ENCODE measurements around the gene MGA.

The MGA gene

DNA sequence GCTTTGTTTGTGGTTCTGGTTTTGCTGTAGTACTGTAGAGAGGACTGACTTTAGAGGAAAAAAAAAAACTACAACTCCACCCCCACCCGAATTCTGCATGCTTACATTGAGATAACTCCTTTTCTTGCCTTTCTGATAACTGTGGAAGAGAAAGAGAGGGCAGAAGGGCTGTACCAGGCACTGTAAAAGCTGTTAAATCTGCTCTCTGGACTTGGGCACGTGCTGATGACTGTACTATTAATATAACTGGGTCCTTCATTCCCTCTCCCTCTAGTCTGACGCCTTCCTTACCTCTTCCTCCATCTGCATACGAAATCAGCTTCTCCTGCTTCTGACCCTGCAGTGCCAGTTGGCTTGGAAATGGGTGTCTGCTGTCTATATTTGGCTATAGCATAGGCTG lies 129.0 kb downstream of the MGA start:
- Histone ChIP-seq H3K9ac (ENCODE audit: low read depth, low read length) (no peak overlapping the region), H3K9me3 (replicated peaks; ENCODE audit: low read length) (no peaks in the 10 kb centered on the region), H3K4me3 (ENCODE audit: low read length) (no peak overlapping the region), H3K36me3 (ENCODE audit: insufficient read depth, low read length) (no peaks in the 10 kb centered on the region), H3K4me1 (ENCODE audit: control insufficient read depth, insufficient read depth, low read length) (peaks cover 32% of the 10 kb centered on the region), H3K4me2 (ENCODE audit: low read length) (no peak overlapping the region), H3K27me3 (ENCODE audit: control insufficient read depth, insufficient read depth, low read length) (no peaks in the 10 kb centered on the region)

DNA sequence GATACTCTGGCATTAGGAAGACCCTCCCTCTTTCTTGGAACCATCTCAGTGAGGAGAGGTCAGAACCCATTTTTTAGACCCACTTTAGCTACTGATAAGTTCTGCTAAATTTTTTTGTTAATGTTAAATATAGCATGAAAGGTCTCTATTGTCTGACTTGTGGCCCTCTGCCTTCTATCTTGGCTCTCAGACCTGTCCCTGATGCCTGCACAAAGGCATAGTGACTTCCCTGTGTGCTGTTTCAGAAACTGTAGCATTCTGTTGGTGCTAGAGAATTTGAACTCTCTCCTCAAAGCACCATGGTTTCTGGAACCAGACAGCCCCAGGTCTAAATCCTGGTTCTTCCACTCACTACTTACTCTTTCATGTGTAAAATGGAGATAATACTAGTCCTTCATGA lies 129.5 kb downstream of the MGA start:
- H3K4me2 ChIP-seq (ENCODE audit: low read length), result no peak overlapping the region
- H3K9me3 ChIP-seq (replicated peaks; ENCODE audit: low read length), result no peaks in the 10 kb centered on the region
- H3K4me1 ChIP-seq (ENCODE audit: control insufficient read depth, insufficient read depth, low read length), result peaks cover 32% of the 10 kb centered on the region
- no peaks in the 10 kb centered on the region for H3K27me3 ChIP-seq (ENCODE audit: control insufficient read depth, insufficient read depth, low read length)
- H3K36me3 ChIP-seq (ENCODE audit: insufficient read depth, low read length), result no peaks in the 10 kb centered on the region
- no peak overlapping the region for H3K4me3 ChIP-seq (ENCODE audit: low read length)
- H3K9ac ChIP-seq (ENCODE audit: low read depth, low read length), result no peak overlapping the region

DNA sequence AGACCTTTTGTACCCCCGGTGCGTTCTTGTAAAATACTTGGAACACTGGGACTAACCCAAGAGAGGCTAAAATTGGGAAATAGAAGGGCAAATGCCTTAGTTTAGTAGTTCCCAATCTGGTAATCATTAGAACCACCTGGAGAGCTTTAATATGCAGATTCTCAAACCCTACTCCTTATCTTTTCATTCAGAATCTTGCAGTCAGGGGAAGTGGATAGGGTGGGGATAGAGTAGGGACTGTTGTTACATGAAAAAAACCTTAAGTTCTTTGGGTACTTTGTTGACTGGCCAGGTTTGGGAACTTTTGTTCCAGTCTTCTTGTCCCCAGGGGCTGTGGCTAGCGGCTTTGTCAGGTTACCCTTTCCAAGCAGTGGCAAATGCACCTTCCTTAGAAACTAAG lies 130.0 kb downstream of the MGA start:
- no peak overlapping the region for H3K4me3 ChIP-seq (ENCODE audit: low read length)

DNA sequence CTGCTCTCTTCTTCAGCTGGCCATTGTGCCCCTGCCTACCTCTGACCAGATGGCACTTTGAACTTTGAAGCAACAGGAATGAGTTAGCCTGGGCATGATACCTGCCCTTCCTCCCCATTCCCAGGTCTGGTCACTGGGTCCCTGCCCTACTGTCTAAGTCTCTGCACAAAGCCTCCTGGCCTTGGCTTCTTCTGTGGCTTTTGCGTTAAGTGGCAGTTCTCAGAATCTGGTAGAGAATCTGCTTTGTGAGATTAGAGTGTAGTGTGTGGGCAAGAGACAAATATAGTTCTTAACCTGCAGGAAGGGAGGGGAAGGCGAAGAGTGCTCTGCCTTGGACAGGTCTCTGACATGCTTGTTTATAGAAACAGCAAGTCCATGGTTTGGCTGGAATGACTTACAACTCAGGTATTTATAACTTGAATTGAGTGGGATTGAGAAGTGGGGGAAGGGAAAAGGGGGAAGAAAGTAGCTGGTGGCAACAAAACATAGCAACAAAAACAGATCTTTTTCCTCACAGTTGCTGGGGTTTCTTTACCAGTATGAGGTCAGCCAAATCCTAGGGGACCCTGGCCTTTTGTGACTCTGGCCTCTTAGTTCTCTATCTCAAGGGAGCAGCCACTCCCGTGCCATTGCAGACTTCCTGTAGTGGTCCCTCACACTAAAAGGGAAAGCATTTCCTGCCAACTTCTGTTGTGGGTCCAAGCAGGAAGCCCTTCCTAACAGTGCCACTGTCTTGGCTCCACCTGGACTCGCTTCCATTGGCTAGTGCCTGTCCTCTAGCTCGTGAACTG lies 130.7 kb downstream of the MGA start:
- no peaks in the 10 kb centered on the region for H3K9me3 ChIP-seq (replicated peaks; ENCODE audit: low read length)
- peak overlapping the region; percentile 72 for H3K4me2 ChIP-seq (ENCODE audit: low read length)
- peaks cover 35% of the 10 kb centered on the region for H3K4me1 ChIP-seq (ENCODE audit: control insufficient read depth, insufficient read depth, low read length)
- peak overlapping the region; percentile 43 for H3K9ac ChIP-seq (ENCODE audit: low read depth, low read length)
- peak overlapping the region; percentile 53 for H3K4me3 ChIP-seq (ENCODE audit: low read length)
- H3K36me3 ChIP-seq (ENCODE audit: insufficient read depth, low read length), result no peaks in the 10 kb centered on the region
- H3K27me3 ChIP-seq (ENCODE audit: control insufficient read depth, insufficient read depth, low read length), result no peaks in the 10 kb centered on the region

More for the DNA sequence above, 130.0 kb downstream of the MGA start:
- H3K36me3 ChIP-seq (ENCODE audit: insufficient read depth, low read length), result no peaks in the 10 kb centered on the region
- no peaks in the 10 kb centered on the region for H3K9me3 ChIP-seq (replicated peaks; ENCODE audit: low read length)
- peaks cover 32% of the 10 kb centered on the region for H3K4me1 ChIP-seq (ENCODE audit: control insufficient read depth, insufficient read depth, low read length)
- no peaks in the 10 kb centered on the region for H3K27me3 ChIP-seq (ENCODE audit: control insufficient read depth, insufficient read depth, low read length)
- H3K4me2 ChIP-seq (ENCODE audit: low read length), result peak overlapping the region; percentile 72
- no peak overlapping the region for H3K9ac ChIP-seq (ENCODE audit: low read depth, low read length)

DNA sequence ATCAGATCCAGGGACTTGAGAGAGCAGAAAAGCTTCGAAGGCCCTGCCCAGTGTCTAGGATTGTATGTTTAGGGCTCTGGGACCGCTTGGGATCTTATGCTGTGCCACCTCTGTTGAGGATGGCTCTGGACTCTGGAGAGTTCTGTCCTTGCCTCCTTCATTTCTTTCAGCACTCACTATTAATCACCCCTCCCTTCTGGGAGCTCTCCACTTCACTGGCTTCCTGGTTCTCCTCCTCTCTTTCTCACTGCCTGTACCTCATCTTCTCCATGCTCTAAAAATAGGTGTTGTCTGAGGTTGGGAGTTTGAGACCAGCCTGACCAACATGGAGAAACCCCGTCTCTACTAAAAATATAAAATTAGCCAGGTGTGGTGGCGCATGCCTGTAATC lies 131.3 kb downstream of the MGA start:
- peak overlapping the region; percentile 43 for H3K9ac ChIP-seq (ENCODE audit: low read depth, low read length)
- peak overlapping the region; percentile 53 for H3K4me3 ChIP-seq (ENCODE audit: low read length)
- H3K27me3 ChIP-seq (ENCODE audit: control insufficient read depth, insufficient read depth, low read length), result no peaks in the 10 kb centered on the region
- H3K36me3 ChIP-seq (ENCODE audit: insufficient read depth, low read length), result no peaks in the 10 kb centered on the region
- H3K4me1 ChIP-seq (ENCODE audit: control insufficient read depth, insufficient read depth, low read length), result peaks cover 41% of the 10 kb centered on the region
- H3K9me3 ChIP-seq (replicated peaks; ENCODE audit: low read length), result no peaks in the 10 kb centered on the region
- H3K4me2 ChIP-seq (ENCODE audit: low read length), result peak overlapping the region; percentile 72

DNA sequence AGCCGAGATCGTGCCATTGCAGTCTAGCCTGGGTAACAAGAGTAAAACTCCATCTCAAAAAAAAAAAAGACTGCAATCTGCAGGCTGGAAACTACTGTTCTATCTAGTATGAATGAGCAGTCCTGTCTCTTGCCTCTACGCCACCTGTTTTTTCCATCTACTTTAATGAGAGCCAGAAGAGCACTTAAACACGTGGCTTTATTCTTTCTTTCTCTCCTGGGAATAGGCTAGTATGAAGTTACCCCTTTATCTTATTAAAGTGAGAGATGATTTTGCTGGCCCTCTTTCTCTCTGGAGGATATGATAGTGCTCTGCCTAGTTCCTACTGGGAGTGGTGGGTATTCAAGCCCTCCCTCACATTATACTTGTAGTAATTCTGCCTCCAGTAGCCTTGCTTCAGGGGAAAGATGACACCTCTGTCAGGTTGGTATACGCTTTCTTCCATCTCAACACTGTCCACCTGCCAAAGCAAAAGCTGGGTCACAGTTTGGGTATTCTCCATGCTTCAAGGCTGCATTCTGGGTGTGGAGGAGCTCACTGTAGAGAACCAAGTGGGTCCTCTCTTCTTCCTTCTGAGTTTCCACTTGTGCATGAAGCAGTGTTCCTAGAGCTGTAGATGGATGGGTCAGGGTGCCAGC lies 131.9 kb downstream of the MGA start:
- H3K4me3 ChIP-seq (ENCODE audit: low read length), result no peak overlapping the region
- no peaks in the 10 kb centered on the region for H3K27me3 ChIP-seq (ENCODE audit: control insufficient read depth, insufficient read depth, low read length)
- H3K9me3 ChIP-seq (replicated peaks; ENCODE audit: low read length), result no peaks in the 10 kb centered on the region
- no peak overlapping the region for H3K9ac ChIP-seq (ENCODE audit: low read depth, low read length)
- H3K36me3 ChIP-seq (ENCODE audit: insufficient read depth, low read length), result no peaks in the 10 kb centered on the region
- H3K4me1 ChIP-seq (ENCODE audit: control insufficient read depth, insufficient read depth, low read length), result peaks cover 47% of the 10 kb centered on the region
- H3K4me2 ChIP-seq (ENCODE audit: low read length), result no peak overlapping the region

DNA sequence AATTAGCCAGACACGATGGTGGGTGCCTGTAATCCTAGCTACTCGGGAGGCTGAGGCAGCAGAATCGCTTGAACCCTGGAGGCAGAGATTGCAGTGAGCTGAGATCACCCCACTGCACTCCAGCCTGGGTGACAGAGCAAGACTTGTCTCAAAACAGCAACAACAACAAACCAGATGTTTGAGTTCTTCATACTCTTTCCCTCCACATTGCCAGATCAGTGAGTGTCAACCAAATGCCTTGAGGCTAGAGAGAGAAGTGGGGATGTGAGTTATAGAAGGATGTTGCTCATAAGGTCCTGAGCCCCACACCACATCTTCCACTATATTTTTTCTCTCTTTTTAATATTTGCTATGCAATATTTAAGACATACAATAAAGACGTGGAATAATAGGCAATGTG lies 133.9 kb downstream of the MGA start:
- no peaks in the 10 kb centered on the region for H3K27me3 ChIP-seq (ENCODE audit: control insufficient read depth, insufficient read depth, low read length)
- H3K4me1 ChIP-seq (ENCODE audit: control insufficient read depth, insufficient read depth, low read length), result peaks cover 55% of the 10 kb centered on the region
- no peaks in the 10 kb centered on the region for H3K9me3 ChIP-seq (replicated peaks; ENCODE audit: low read length)
- H3K4me2 ChIP-seq (ENCODE audit: low read length), result no peak overlapping the region
- H3K9ac ChIP-seq (ENCODE audit: low read depth, low read length), result no peak overlapping the region
- H3K36me3 ChIP-seq (ENCODE audit: insufficient read depth, low read length), result no peaks in the 10 kb centered on the region
- no peak overlapping the region for H3K4me3 ChIP-seq (ENCODE audit: low read length)

DNA sequence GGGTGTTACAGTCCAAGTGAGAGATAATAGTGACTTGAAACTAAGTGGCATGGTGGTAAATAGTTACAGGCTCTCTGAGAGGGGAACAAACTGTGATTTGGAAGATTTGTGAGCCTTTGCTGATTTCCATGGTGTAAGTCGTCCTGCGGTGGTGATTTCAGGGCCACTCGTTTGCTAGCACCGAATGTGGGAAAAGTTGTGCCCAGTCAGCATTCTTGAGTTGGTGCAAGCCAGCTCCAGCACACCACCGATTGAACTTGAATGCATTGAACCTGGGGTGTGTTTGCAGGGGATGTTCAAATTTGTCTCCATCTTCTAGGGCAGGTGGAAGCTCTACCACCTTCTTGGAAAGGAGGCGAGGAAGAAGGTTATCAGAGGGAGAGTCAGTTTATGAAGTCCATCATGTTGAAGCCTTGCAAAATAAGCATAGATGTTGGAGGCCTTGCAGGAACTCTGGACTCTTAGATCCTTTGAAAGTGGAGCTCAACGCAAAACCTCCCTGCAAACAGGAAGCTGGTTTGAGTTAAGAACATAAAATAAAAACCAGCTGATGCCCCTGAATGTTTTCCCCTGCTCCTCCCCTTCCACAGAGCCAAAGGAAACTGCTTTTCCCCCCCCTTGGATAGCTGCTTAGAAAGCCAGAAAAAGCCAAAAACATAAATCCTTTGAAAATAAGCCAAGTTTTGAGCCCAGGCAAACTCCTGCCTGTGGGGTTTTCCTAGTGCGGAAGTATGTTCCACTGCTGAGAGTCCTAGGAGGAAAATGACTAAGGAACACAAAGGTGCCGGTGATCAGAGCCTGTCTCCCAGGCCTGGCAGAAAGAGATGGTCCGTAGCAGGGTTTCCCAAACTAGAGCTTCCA lies 136.0 kb downstream of the MGA start:
- Histone ChIP-seq H3K9me3 (replicated peaks; ENCODE audit: low read length) (no peaks in the 10 kb centered on the region), H3K9ac (ENCODE audit: low read depth, low read length) (peak overlapping the region; percentile 31), H3K4me1 (ENCODE audit: control insufficient read depth, insufficient read depth, low read length) (peaks cover 40% of the 10 kb centered on the region), H3K4me3 (ENCODE audit: low read length) (no peak overlapping the region), H3K27me3 (ENCODE audit: control insufficient read depth, insufficient read depth, low read length) (no peaks in the 10 kb centered on the region), H3K36me3 (ENCODE audit: insufficient read depth, low read length) (peaks cover 15% of the 10 kb centered on the region), H3K4me2 (ENCODE audit: low read length) (peak overlapping the region; percentile 66)

DNA sequence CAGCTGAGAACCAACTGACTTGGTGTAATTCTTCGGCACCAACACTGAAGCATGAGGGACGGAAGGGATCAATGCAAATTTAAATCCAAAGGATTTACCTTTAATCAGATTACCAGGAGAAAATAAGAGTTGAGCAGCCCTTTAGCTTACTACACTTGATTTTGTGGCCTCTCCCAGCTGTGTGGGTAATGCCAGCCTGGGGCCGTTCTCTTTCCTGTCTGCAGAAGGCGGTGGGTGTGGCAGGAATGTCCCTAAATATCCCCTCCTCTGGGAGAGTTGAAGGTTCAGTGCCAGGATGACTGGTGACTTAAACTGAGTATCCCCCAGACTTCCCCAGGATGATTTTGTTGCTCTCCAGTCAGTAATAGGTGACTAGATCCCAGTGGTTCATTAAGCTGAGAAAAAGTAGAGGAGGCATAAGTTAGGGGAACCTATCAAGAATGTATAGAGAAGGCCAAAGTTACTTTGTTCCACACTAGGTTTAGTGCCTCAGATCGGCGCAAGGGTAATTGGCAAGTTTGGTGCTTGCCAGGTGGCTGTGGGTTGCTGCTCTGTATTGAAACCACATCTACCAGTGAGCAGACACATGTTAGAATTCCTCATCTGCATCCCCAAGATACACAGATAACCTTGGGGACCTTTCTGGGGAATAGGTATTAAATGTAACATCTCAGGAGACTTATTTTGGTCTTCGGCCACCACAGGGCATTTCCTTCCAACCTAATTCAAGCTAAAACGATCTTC lies 137.2 kb downstream of the MGA start:
- peak overlapping the region; percentile 66 for H3K4me2 ChIP-seq (ENCODE audit: low read length)
- no peaks in the 10 kb centered on the region for H3K9me3 ChIP-seq (replicated peaks; ENCODE audit: low read length)
- peaks cover 15% of the 10 kb centered on the region for H3K36me3 ChIP-seq (ENCODE audit: insufficient read depth, low read length)
- no peak overlapping the region for H3K9ac ChIP-seq (ENCODE audit: low read depth, low read length)
- no peak overlapping the region for H3K4me3 ChIP-seq (ENCODE audit: low read length)
- peaks cover 40% of the 10 kb centered on the region for H3K4me1 ChIP-seq (ENCODE audit: control insufficient read depth, insufficient read depth, low read length)
- H3K27me3 ChIP-seq (ENCODE audit: control insufficient read depth, insufficient read depth, low read length), result no peaks in the 10 kb centered on the region

DNA sequence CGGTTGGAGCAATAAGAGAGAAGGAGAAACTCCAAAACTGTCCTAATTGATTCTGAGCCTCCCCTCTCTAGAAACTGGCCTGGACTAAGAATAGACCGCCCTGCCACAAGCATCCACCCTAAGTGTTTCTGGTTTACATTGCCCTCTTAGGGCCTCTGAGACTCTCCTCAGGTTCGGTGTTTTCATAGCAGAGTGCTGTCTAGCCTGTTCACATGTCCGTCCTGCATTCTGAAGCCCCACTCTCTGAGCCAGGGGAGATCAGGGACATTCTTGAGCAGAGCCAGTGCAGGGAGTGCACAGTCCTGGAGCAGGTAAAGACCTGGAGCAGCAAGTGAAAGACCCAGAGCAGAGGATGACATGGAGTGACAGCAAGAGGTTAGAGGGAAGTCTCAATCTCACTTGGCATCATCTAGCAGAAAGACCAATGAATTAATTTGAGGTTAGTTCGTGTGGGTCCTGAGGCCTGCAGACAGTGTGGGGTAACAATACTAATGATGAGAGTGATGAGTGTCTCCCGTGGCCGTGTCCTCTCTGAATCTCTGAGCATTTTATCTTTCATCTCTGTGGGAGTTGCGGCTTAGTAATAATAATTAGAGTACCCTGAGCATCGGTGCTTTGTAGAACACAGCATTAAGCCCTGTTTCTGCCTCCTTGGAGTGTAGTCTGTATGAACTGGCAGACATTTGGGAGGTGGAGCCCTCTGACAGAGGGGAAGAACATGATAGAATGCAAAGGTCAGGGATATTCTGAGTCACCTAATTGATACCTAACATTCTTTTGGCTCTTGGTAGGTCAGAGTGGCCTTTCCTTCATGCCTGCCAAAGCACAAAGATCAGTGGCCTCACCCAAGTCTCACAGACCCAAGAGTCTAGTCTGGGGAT lies 138.6 kb downstream of the MGA start:
- Histone ChIP-seq H3K4me3 (ENCODE audit: low read length) (no peak overlapping the region), H3K4me1 (ENCODE audit: control insufficient read depth, insufficient read depth, low read length) (peaks cover 45% of the 10 kb centered on the region), H3K9me3 (replicated peaks; ENCODE audit: low read length) (no peaks in the 10 kb centered on the region), H3K9ac (ENCODE audit: low read depth, low read length) (no peak overlapping the region), H3K27me3 (ENCODE audit: control insufficient read depth, insufficient read depth, low read length) (no peaks in the 10 kb centered on the region), H3K36me3 (ENCODE audit: insufficient read depth, low read length) (peaks cover 15% of the 10 kb centered on the region), H3K4me2 (ENCODE audit: low read length) (peak overlapping the region; percentile 22)

Measured in skeletal muscle satellite cell (primary cell).